ENCODE results near the gene BARHL1. TPM values are rescaled to one million over a fixed set of nuclear protein-coding genes. Genes with fewer than 3 reads are reported as not detected.

Gene BARHL1
- polyA plus RNA-seq, 1 experiment = not detected

GRCh38 chr9:132556235-132556634, 26.2 kb upstream of the BARHL1 start:
- no peak for DNase-seq (ENCODE audit: low read depth, low spot score)
- no peak overlapping the region for H3K27ac ChIP-seq (ENCODE audit: low read depth, low read length)
- peaks cover 4% of the 10 kb centered on the region; the same call in 1 of the 2 replicates for H3K9me3 ChIP-seq (ENCODE audit: control insufficient read depth, insufficient read depth, low read length)
- TF ChIP-seq CTCF (IDR thresholded peaks at IDR 0.05; ENCODE audit: low read depth, low read length) = no peak
- ChIA-PET POLR2A (no interaction called here), CTCF (no interaction called here)
- H3K4me3 ChIP-seq (ENCODE audit: low read depth, low read length) = no peak overlapping the region
- H3K27me3 ChIP-seq (ENCODE audit: control insufficient read depth, insufficient read depth, low read length) = peaks cover 44% of the 10 kb centered on the region

- H3K4me3 ChIP-seq (ENCODE audit: low read depth, low read length) = no peak overlapping the region
- no peak for TF ChIP-seq CTCF (IDR thresholded peaks at IDR 0.05; ENCODE audit: low read depth, low read length)
- peaks cover 46% of the 10 kb centered on the region for H3K27me3 ChIP-seq (ENCODE audit: control insufficient read depth, insufficient read depth, low read length)
- H3K9me3 ChIP-seq (ENCODE audit: control insufficient read depth, insufficient read depth, low read length) = peaks cover 4% of the 10 kb centered on the region; the same call in 1 of the 2 replicates
- ChIA-PET CTCF (no interaction called here), POLR2A (no interaction called here)
- H3K27ac ChIP-seq (ENCODE audit: low read depth, low read length) = no peak overlapping the region
- DNase-seq (ENCODE audit: low read depth, low spot score) = no peak
Measured at GRCh38 chr9:132556714-132557113, 25.7 kb upstream of the BARHL1 start.

- Histone ChIP-seq H3K27me3 (ENCODE audit: control insufficient read depth, insufficient read depth, low read length) (peaks cover 47% of the 10 kb centered on the region), H3K9me3 (ENCODE audit: control insufficient read depth, insufficient read depth, low read length) (0 out of 2 replicates have a peak, but pooled peaks cover 4% of the 10 kb centered on the region), H3K4me3 (ENCODE audit: low read depth, low read length) (no peak overlapping the region), H3K27ac (ENCODE audit: low read depth, low read length) (no peak overlapping the region)
- DNase-seq (ENCODE audit: low read depth, low spot score) = no peak
- no peak for TF ChIP-seq CTCF (IDR thresholded peaks at IDR 0.05; ENCODE audit: low read depth, low read length)
- ChIA-PET POLR2A (no interaction called here), CTCF (no interaction called here)
Measured at GRCh38 chr9:132557159-132557558, 25.2 kb upstream of the BARHL1 start.

GRCh38 chr9:132559711-132560110, 22.7 kb upstream of the BARHL1 start:
- Histone ChIP-seq H3K27ac (ENCODE audit: low read depth, low read length) (no peak overlapping the region), H3K27me3 (ENCODE audit: control insufficient read depth, insufficient read depth, low read length) (peaks cover 50% of the 10 kb centered on the region), H3K9me3 (ENCODE audit: control insufficient read depth, insufficient read depth, low read length) (no peaks in the 10 kb centered on the region), H3K4me3 (ENCODE audit: low read depth, low read length) (no peak overlapping the region)
- POLR2A ChIA-PET = no interaction called here
- CTCF ChIA-PET = no interaction called here
- no peak for DNase-seq (ENCODE audit: low read depth, low spot score)
- no peak for TF ChIP-seq CTCF (IDR thresholded peaks at IDR 0.05; ENCODE audit: low read depth, low read length)

GRCh38 chr9:132560616-132561202, 21.7 kb upstream of the BARHL1 start:
- TF ChIP-seq CTCF (IDR thresholded peaks at IDR 0.05; ENCODE audit: low read depth, low read length) = no peak
- ChIA-PET POLR2A (no interaction called here), CTCF (interaction anchor here (0.5 kb wide), 1 partner anchor 205 kb away, joined by 4 read pairs; no protein-coding TSS in a partner anchor)
- peaks cover 49% of the 10 kb centered on the region for H3K27me3 ChIP-seq (ENCODE audit: control insufficient read depth, insufficient read depth, low read length)
- H3K9me3 ChIP-seq (ENCODE audit: control insufficient read depth, insufficient read depth, low read length) = no peaks in the 10 kb centered on the region
- no peak for DNase-seq (ENCODE audit: low read depth, low spot score)
- no peak overlapping the region for H3K27ac ChIP-seq (ENCODE audit: low read depth, low read length)
- H3K4me3 ChIP-seq (ENCODE audit: low read depth, low read length) = no peak overlapping the region

Data from AG04450 (cell line).